SK-N-MC (cell line): ENCODE measurements around the gene LRFN2.

Experiments
- DNase-seq: peaks from one replicate; pipeline ENCODE4 v3.0.0-alpha.2; 2011; ENCODE audit warnings: low read depth, low spot score
- H3K27ac ChIP-seq: fragments of 200-600 bp; sonication (generic); 2 replicates; pipeline ENCODE4 v1.5.1; 2016; ENCODE audit warnings: mixed run types
- H3K36me3 ChIP-seq: fragments of 200-600 bp; sonication (generic); 2 replicates; pipeline ENCODE4 v1.6.1; 2017; ENCODE audit warnings: antibody characterized with exemption, low read length, mixed read lengths; ENCODE audit not compliant: insufficient read depth
- H3K4me3 ChIP-seq: fragments of 200-600 bp; sonication (generic); 2 replicates; pipeline ENCODE4 v1.5.1; 2016
- H3K9ac ChIP-seq: fragments of 200-600 bp; sonication (generic); 2 replicates; pipeline ENCODE4 v1.8.0; 2017; ENCODE audit warnings: mixed run types, mixed read lengths; ENCODE audit not compliant: insufficient read length
- H3K9me3 ChIP-seq: fragments of 200-600 bp; sonication (generic); 2 replicates; pipeline ENCODE4 v1.6.1; 2017; ENCODE audit warnings: low read depth, mild to moderate bottlenecking, antibody characterized with exemption, low read length, moderate library complexity, mixed read lengths
- EZH2 ChIP-seq: fragments of 200-600 bp; sonication (generic); IDR thresholded peaks from one replicate; pipeline ENCODE4 v1.6.1; 2017; ENCODE audit warnings: antibody characterized with exemption
- FOXP2 ChIP-seq: optimal IDR thresholded peaks from 2 replicates; pipeline ENCODE3; 2011; ENCODE audit warnings: mild to moderate bottlenecking, moderate library complexity; ENCODE audit not compliant: insufficient read depth; ENCODE audit errors: extremely low read length, control extremely low read depth
- POLR2AphosphoS5 ChIP-seq: IDR thresholded peaks from 2 replicates; pipeline ENCODE4 v1.6.1; 2012; ENCODE audit warnings: mild to moderate bottlenecking, low read depth, low read length, borderline replicate concordance

Gene LRFN2

DNA sequence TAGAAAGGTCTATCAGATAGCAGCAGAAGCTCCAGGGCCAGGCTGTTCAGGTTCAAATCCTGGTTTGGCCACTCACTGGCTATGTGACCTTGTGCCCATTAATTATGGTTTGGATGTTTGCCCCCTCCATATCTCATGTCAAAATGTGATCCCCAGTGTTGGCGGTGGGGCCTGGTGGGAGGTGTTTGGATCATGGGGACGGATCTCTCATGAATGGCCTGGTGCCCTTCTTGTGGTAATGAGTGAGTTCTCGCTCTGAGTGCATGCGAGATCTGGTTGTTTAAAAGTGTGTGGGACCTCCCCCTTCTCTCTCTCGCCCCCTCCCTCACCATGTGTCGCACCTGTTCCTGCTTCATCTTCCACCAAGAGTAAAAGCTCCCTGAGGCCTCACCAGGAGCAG, 240.9 kb downstream of the LRFN2 start:
- Histone ChIP-seq H3K9ac (no peak overlapping the region), H3K27ac (no peak overlapping the region), H3K9me3 (no peaks in the 10 kb centered on the region), H3K4me3 (no peak overlapping the region), H3K36me3 (no peaks in the 10 kb centered on the region)
- no peak for DNase-seq
- TF ChIP-seq FOXP2, result no peak
- TF ChIP-seq EZH2, result no peak
- no peak for TF ChIP-seq POLR2AphosphoS5

DNA sequence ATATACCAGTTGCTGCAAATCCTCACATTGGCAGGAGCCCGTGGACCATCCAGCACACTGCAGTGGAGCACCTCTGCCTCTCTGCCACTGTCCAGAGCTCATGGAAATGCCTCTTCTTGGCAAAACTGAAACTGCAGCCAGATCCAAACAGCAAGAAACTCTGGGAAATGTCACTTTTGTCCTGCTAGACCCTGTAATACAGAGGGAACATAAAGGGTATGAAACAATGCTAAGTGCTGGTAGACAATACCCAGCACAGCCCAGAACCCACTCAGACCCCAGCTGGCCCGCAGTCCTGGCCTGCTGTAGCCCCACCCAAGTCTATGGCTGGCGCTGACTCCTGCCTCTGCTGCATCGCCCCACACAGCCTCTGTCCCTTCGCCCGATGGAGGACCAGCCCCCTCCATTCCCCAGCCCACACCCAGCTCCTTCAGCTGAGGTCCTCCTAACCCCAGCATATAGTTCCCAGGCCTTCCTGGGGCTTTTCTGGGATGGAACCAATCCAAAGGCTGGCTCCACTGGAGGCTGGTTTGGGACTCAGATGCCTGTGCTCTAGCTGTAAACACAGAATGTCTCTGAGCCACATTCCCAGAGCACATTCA, 242.5 kb downstream of the LRFN2 start:
- H3K27ac ChIP-seq, result no peak overlapping the region
- no peaks in the 10 kb centered on the region for H3K9me3 ChIP-seq
- TF ChIP-seq POLR2AphosphoS5, result no peak
- no peak for TF ChIP-seq FOXP2
- TF ChIP-seq EZH2, result no peak
- no peaks in the 10 kb centered on the region for H3K36me3 ChIP-seq
- no peak overlapping the region for H3K4me3 ChIP-seq
- H3K9ac ChIP-seq, result no peak overlapping the region
- no peak for DNase-seq

DNA sequence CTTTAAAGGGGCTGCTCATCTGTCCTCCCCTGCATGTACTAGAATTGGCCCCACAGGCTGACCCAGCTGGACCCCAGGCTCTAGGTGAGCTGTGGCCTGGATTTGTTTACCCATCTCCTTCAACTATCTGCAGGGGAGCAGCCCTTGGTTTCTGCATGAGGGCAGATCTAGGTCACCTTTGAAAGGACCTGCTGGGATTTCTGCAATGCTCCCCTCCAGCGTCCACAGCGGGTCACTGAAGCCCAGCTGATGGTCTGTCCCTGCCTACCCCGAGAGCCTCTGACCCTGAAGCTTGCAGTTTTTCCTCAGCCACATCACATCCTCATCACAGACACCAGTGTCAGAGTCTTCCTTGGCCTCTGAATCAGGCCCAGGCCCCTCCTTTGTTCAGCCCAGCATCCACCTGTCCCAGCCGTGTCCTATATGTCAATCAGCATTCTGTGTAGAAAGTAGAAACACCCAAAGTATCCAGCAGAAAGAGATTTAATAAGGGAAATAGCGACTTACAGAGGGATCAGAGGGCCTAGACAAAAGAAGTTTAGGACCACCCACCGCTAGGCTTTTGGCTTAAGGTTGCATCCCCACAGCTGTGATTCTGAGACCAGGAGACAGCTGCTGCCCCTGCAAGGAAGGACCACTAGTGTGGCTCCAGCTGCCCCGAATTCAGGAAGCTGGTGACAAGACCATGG, 243.1 kb downstream of the LRFN2 start:
- no peaks in the 10 kb centered on the region for H3K36me3 ChIP-seq
- no peak for TF ChIP-seq POLR2AphosphoS5
- TF ChIP-seq FOXP2, result no peak
- TF ChIP-seq EZH2, result no peak
- no peaks in the 10 kb centered on the region for H3K9me3 ChIP-seq
- H3K4me3 ChIP-seq, result no peak overlapping the region
- H3K9ac ChIP-seq, result no peak overlapping the region
- no peak overlapping the region for H3K27ac ChIP-seq
- no peak for DNase-seq

DNA sequence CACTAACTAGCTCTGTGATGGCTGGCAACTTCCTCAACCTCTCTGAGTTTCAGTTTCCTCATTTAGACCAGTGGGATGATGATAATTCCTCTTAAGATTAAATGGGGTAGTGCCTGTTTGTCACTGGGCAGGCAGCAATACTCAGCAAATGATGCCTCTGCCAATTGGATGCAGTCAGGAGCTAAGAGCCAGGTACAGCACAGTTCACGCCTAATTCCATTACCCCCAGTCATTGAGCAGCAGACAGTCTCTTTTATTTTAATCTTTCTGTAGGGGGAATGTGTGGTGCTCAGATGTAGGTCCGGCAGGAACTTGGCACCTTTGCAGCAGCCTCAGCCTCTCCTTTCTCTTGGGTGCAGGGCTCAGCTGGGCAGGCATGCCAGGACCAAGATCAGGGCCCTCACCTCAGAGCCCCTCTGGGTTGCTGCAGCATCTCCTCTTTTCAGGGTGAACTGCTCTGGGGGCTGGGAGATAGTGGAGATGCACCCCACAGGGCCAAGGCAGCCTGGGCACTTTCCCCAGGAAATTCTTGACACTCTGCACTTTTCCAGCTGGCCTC, 243.8 kb downstream of the LRFN2 start:
- Histone ChIP-seq H3K9me3 (no peaks in the 10 kb centered on the region), H3K27ac (no peak overlapping the region), H3K36me3 (no peaks in the 10 kb centered on the region), H3K9ac (no peak overlapping the region), H3K4me3 (no peak overlapping the region)
- DNase-seq, result no peak
- TF ChIP-seq POLR2AphosphoS5 (no peak), EZH2 (no peak)

DNA sequence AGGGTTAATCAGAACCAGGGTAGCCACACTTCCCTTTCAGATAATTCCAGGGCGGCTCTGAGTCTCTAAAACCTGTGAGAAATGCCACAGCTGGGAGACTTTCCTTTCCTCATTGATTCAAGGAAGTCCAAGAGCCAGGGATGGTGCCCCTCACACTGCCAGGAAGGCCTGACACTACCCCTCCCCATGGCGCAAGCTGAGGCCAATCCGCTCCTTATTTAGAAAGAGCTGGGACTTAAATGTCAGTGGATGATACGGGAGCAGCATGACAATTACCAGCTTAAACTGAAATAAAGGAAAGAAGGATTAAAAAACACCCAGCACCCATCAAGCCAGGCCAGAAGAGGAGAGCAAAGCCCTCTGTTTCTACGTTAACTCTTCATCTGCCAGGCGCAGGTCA, 244.4 kb downstream of the LRFN2 start:
- Histone ChIP-seq H3K9me3 (no peaks in the 10 kb centered on the region), H3K9ac (no peak overlapping the region), H3K4me3 (no peak overlapping the region), H3K27ac (no peak overlapping the region), H3K36me3 (no peaks in the 10 kb centered on the region)
- no peak for DNase-seq
- no peak for TF ChIP-seq EZH2
- TF ChIP-seq FOXP2, result no peak
- TF ChIP-seq POLR2AphosphoS5, result no peak

DNA sequence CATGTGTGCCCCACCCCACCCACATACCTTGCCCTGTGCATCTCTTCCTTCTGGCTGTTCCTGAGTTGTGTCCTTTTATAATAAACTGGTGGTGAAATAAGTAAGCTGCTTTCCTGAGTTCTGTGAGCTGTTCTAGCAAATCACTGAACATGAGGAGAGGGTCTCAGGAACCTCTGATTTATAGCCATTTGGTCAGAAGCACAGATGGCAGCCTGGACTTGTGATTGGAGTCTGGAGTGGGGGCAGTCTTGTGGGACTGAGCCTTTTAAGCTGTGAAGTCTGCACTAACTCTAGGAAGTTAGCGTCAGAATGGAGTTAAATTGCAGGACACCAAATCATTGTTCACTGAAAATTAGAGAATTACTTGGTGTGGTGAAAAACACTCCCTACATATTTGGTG, 245.4 kb downstream of the LRFN2 start:
- Histone ChIP-seq H3K27ac (no peak overlapping the region), H3K36me3 (no peaks in the 10 kb centered on the region), H3K4me3 (no peak overlapping the region), H3K9ac (no peak overlapping the region), H3K9me3 (no peaks in the 10 kb centered on the region)
- TF ChIP-seq FOXP2, result no peak
- DNase-seq, result no peak
